HCT116 (cell line): ENCODE measurements around the gene NFAT5. TPM values are rescaled to one million over a fixed set of nuclear protein-coding genes. Genes with fewer than 3 reads are reported as not detected.

Experiments used
- ATAC-seq: fragments of 200-7000 bp; cut with Tn5 transposase; 2 replicates; pipeline ENCODE4 v1.9.1; 2020; ENCODE audit warnings: mild to moderate bottlenecking, moderate library complexity
- BruUV-seq: library from RNA; stranded (reverse); fragments of 400-500 nt; replicated peaks from 2 replicates; lab custom pipeline; 2021; lab: Mats Ljungman, UMichigan
- CTCF ChIA-PET: fragments of 300-600 bp; sonication (Branson Sonifier 250); formaldehyde crosslinking; loops from one replicate; lab custom pipeline; 2021; ENCODE audit warnings: antibody characterized with exemption; lab: Charles Lee
- POLR2A ChIA-PET: fragments of 300-600, 350-600 bp; sonication (Branson Sonifier 250); formaldehyde crosslinking; loops from one replicate; lab custom pipeline; 2021; ENCODE audit warnings: antibody characterized with exemption; lab: Charles Lee
- RAD21 ChIA-PET, 2 experiments: fragments of 300-600 bp; sonication (Branson Sonifier 250); formaldehyde crosslinking; loops; one replicate each; lab custom pipeline; 2023; ENCODE audit warnings: low total read pairs in 2 of 2; ENCODE audit not compliant: uncharacterized antibody in 2 of 2, unreplicated experiment in 2 of 2, low non-redundant PET in 1 of 2; lab: Charles Lee
- DNase-seq: peaks from one replicate; pipeline ENCODE4 v3.0.0-alpha.2; 2010; ENCODE audit warnings: low read depth, low spot score
- H2AFZ ChIP-seq: fragments of 200-600 bp; shearing (Covaris generic), sonication (generic); 2 replicates; pipeline ENCODE4 v1.6.1; 2017; ENCODE audit warnings: low read depth, mixed run types, mixed read lengths, antibody characterized with exemption, low read length; ENCODE audit not compliant: poor library complexity, severe bottlenecking
- H3K27ac ChIP-seq: 2 replicates; pipeline ENCODE4 v1.5.1; 2012; ENCODE audit warnings: low read depth, low read length
- H3K27me3 ChIP-seq: fragments of 200-600 bp; sonication (generic); 2 replicates; pipeline ENCODE4 v1.6.1; 2016; ENCODE audit warnings: mixed run types, low read length, mixed read lengths; ENCODE audit not compliant: insufficient read depth
- H3K36me3 ChIP-seq, 2 experiments: fragments of 200-500 bp in 1 of 2; fragments of 200-600 bp in 1 of 2; sonication (Bioruptor generic) in 1 of 2; sonication (generic) in 1 of 2; 2 replicates each; pipeline versions ENCODE4 v1.5.1 to v1.6.1; 2014 to 2016; ENCODE audit warnings: low read length in 2 of 2, inconsistent platforms in 1 of 2, mixed read lengths in 1 of 2, mixed run types in 1 of 2; ENCODE audit not compliant: insufficient read depth in 2 of 2, control insufficient read depth in 1 of 2
- H3K4me1 ChIP-seq, 2 experiments: fragments of 200-600 bp in 1 of 2; sonication (generic) in 1 of 2; 2 replicates each; pipeline versions ENCODE4 v1.5.1 to v1.6.1; 2012 to 2017; ENCODE audit warnings: low read length in 2 of 2, inconsistent platforms in 1 of 2, mild to moderate bottlenecking in 1 of 2, mixed read lengths in 1 of 2, mixed run types in 1 of 2, moderate library complexity in 1 of 2; ENCODE audit not compliant: insufficient read depth in 2 of 2, control insufficient read depth in 1 of 2
- H3K4me2 ChIP-seq: fragments of 200-600 bp; sonication (generic); 2 replicates; pipeline ENCODE4 v1.6.1; 2017; ENCODE audit warnings: mixed run types, low read length, mixed read lengths
- H3K4me3 ChIP-seq, 2 experiments: fragments of 200-600 bp in 1 of 2; sonication (generic) in 1 of 2; replicated peaks in 1 of 2; 2 replicates each; pipeline ENCODE4 v1.5.1; 2011 to 2016; ENCODE audit warnings: low read length in 2 of 2, control low read depth in 1 of 2, low read depth in 1 of 2, mild to moderate bottlenecking in 1 of 2, mixed read lengths in 1 of 2, mixed run types in 1 of 2
- H3K79me2 ChIP-seq: fragments of 200-600 bp; sonication (generic); 2 replicates; pipeline ENCODE4 v1.6.1; 2017; ENCODE audit warnings: mild to moderate bottlenecking, mixed run types, low read length, moderate library complexity, mixed read lengths; ENCODE audit not compliant: insufficient read depth
- H3K9ac ChIP-seq: fragments of 200-600 bp; sonication (generic); 2 replicates; pipeline ENCODE4 v1.6.1; 2016; ENCODE audit warnings: low read length, mixed read lengths
- H3K9me2 ChIP-seq: fragments of 200-600 bp; sonication (generic), shearing (Covaris generic); 2 replicates; pipeline ENCODE4 v1.6.1; 2017; ENCODE audit warnings: mixed run types, mild to moderate bottlenecking, moderate library complexity; ENCODE audit not compliant: insufficient read depth
- H3K9me3 ChIP-seq, 2 experiments: fragments of 200-500 bp in 1 of 2; fragments of 200-600 bp in 1 of 2; sonication (Bioruptor generic) in 1 of 2; sonication (generic) in 1 of 2; 2 replicates each; pipeline ENCODE4 v1.6.1; 2014 to 2017; ENCODE audit warnings: low read length in 2 of 2, mixed read lengths in 2 of 2, inconsistent platforms in 1 of 2, low read depth in 1 of 2, mild to moderate bottlenecking in 1 of 2, mixed run types in 1 of 2, moderate library complexity in 1 of 2; ENCODE audit not compliant: control insufficient read depth in 1 of 2, insufficient read depth in 1 of 2
- H4K20me1 ChIP-seq: fragments of 200-600 bp; sonication (generic), shearing (Covaris generic); 2 replicates; pipeline ENCODE4 v1.6.1; 2017; ENCODE audit warnings: mixed run types, mild to moderate bottlenecking, moderate library complexity; ENCODE audit not compliant: insufficient read depth
- ELF1 ChIP-seq: IDR thresholded peaks from 2 replicates; pipeline ENCODE4 v1.6.1; 2012; ENCODE audit warnings: low read depth, borderline replicate concordance
- EZH2 ChIP-seq: fragments of 200-600 bp; sonication (generic); IDR thresholded peaks from 2 replicates; pipeline ENCODE4 v1.6.1; 2017; ENCODE audit warnings: antibody characterized with exemption, mixed run types
- EZH2phosphoT487 ChIP-seq: fragments of 200-600 bp; IDR thresholded peaks from 2 replicates; pipeline ENCODE4 v1.6.1; 2018; ENCODE audit warnings: antibody characterized with exemption, borderline replicate concordance
- FOSL1 ChIP-seq: IDR thresholded peaks from 2 replicates; pipeline ENCODE4 v1.6.1; 2012; ENCODE audit warnings: low read depth
- POLR2AphosphoS5 ChIP-seq: IDR thresholded peaks from 2 replicates; pipeline ENCODE4 v1.6.1; 2011; ENCODE audit warnings: mild to moderate bottlenecking, low read depth, low read length, moderate library complexity
- SIN3A ChIP-seq: IDR thresholded peaks from 2 replicates; pipeline ENCODE4 v1.6.1; 2012; ENCODE audit warnings: low read depth
- SP1 ChIP-seq: IDR thresholded peaks from 2 replicates; pipeline ENCODE4 v1.6.1; 2012; ENCODE audit warnings: low read depth
- TCF7L2 ChIP-seq: IDR thresholded peaks from 2 replicates; pipeline ENCODE4 v1.7.0; 2011; ENCODE audit warnings: borderline replicate concordance, inconsistent platforms; ENCODE audit not compliant: insufficient read depth, insufficient read length; ENCODE audit errors: extremely low read depth
- ZNF274 ChIP-seq: fragments of 200-500 bp; sonication (Bioruptor generic); IDR thresholded peaks from 2 replicates; pipeline ENCODE4 v1.6.1; 2014; ENCODE audit warnings: mild to moderate bottlenecking, low read depth, low read length, inconsistent platforms
- intact Hi-C: fragments of 100-400 bp; cut with micrococcal nuclease; formaldehyde crosslinking; loops from 2 replicates; pipeline ENCODE4 v1.10.0; 2022
- total RNA-seq: library from RNA; stranded (reverse); gene quantifications from one replicate; pipeline ENCODE4 v1.2.1, GENCODE V29; 2021; ENCODE audit not compliant: unreplicated experiment
- TF ChIP-seq, protein P1 (sequence below): IDR thresholded peaks from 2 replicates; pipeline ENCODE4 v1.6.1; 2011; ENCODE audit warnings: mild to moderate bottlenecking, low read length, moderate library complexity; ENCODE audit not compliant: insufficient replicate concordance; ENCODE audit errors: extremely low read depth
- TF ChIP-seq, protein P2 (sequence below), 3 experiments: fragments of 200-600 bp in 1 of 3; sonication (generic) in 1 of 3; IDR thresholded peaks in 2 of 3; conservative IDR thresholded peaks in 1 of 3; 2 replicates each; pipeline ENCODE4 v1.5.1; 2012 to 2017; ENCODE audit warnings: low read depth in 2 of 3, low read length in 2 of 3, antibody characterized with exemption in 1 of 3, borderline replicate concordance in 1 of 3, control low read depth in 1 of 3, mild to moderate bottlenecking in 1 of 3, mixed read lengths in 1 of 3, mixed run types in 1 of 3, moderate library complexity in 1 of 3; ENCODE audit not compliant: insufficient read depth in 1 of 3
- TF ChIP-seq, protein P3 (sequence below): IDR thresholded peaks from 2 replicates; pipeline ENCODE4 v1.6.1; 2012; ENCODE audit warnings: low read depth
- TF ChIP-seq, protein P4 (sequence below): IDR thresholded peaks from 2 replicates; pipeline ENCODE4 v1.6.1; 2012
- TF ChIP-seq, protein P5 (sequence below): IDR thresholded peaks from 2 replicates; pipeline ENCODE4 v1.6.1; 2012

The NFAT5 gene
- total RNA-seq, 1 experiment from 2014 or later: 67.4 TPM

DNA sequence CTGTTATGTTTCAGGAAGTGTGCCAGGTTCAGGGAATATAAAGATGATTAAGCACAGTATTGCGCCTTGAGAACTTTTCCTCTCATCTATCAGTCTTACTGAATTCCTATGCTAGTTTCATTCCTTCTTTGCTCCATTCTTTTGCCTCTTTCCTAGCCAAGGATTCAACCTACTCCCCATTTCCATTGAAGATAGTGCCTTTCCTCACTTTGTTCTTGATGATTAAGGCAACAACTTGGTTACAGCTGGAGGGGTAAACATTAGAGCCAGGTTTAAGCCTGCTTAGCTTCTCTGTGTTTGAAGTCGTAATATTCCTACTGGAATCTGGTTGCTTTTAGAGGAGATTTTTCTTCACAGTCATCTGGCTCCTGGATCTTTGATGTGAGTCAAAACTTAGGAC, 85.5 kb downstream of the NFAT5 start:
- RAD21 ChIA-PET: interaction anchor here in 1 of 2 experiments (0.7 kb wide), 1 partner anchor 144 kb away, joined by 4 read pairs; no protein-coding TSS in a partner anchor
- CTCF ChIA-PET: no interaction called here
- peaks cover 54 to 71% of the 10 kb centered on the region in 2 experiments for H3K36me3 ChIP-seq

More for the DNA sequence above, 85.5 kb downstream of the NFAT5 start:
- Histone ChIP-seq H3K9ac (no peak overlapping the region), H3K27ac (no peak overlapping the region), H3K27me3 (no peaks in the 10 kb centered on the region), H3K4me2 (no peak overlapping the region), H3K79me2 (peaks cover 96% of the 10 kb centered on the region)
- no peak for ATAC-seq
- DNase-seq: no peak
- TF ChIP-seq, protein P1, sequence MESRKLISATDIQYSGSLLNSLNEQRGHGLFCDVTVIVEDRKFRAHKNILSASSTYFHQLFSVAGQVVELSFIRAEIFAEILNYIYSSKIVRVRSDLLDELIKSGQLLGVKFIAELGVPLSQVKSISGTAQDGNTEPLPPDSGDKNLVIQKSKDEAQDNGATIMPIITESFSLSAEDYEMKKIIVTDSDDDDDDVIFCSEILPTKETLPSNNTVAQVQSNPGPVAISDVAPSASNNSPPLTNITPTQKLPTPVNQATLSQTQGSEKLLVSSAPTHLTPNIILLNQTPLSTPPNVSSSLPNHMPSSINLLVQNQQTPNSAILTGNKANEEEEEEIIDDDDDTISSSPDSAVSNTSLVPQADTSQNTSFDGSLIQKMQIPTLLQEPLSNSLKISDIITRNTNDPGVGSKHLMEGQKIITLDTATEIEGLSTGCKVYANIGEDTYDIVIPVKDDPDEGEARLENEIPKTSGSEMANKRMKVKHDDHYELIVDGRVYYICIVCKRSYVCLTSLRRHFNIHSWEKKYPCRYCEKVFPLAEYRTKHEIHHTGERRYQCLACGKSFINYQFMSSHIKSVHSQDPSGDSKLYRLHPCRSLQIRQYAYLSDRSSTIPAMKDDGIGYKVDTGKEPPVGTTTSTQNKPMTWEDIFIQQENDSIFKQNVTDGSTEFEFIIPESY: no peak
- no peak for TF ChIP-seq POLR2AphosphoS5
- no peak for TF ChIP-seq EZH2phosphoT487
- TF ChIP-seq, protein P2, sequence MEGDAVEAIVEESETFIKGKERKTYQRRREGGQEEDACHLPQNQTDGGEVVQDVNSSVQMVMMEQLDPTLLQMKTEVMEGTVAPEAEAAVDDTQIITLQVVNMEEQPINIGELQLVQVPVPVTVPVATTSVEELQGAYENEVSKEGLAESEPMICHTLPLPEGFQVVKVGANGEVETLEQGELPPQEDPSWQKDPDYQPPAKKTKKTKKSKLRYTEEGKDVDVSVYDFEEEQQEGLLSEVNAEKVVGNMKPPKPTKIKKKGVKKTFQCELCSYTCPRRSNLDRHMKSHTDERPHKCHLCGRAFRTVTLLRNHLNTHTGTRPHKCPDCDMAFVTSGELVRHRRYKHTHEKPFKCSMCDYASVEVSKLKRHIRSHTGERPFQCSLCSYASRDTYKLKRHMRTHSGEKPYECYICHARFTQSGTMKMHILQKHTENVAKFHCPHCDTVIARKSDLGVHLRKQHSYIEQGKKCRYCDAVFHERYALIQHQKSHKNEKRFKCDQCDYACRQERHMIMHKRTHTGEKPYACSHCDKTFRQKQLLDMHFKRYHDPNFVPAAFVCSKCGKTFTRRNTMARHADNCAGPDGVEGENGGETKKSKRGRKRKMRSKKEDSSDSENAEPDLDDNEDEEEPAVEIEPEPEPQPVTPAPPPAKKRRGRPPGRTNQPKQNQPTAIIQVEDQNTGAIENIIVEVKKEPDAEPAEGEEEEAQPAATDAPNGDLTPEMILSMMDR (IDR thresholded peaks at IDR 0.05 in 2 of 3, conservative IDR thresholded peaks at IDR 0.05 in 1 of 3; ENCODE audit: borderline replicate concordance in 1 of 3, insufficient read depth in 1 of 3, low read depth in 2 of 3, low read length in 2 of 3): no peak
- TF ChIP-seq, protein P3, sequence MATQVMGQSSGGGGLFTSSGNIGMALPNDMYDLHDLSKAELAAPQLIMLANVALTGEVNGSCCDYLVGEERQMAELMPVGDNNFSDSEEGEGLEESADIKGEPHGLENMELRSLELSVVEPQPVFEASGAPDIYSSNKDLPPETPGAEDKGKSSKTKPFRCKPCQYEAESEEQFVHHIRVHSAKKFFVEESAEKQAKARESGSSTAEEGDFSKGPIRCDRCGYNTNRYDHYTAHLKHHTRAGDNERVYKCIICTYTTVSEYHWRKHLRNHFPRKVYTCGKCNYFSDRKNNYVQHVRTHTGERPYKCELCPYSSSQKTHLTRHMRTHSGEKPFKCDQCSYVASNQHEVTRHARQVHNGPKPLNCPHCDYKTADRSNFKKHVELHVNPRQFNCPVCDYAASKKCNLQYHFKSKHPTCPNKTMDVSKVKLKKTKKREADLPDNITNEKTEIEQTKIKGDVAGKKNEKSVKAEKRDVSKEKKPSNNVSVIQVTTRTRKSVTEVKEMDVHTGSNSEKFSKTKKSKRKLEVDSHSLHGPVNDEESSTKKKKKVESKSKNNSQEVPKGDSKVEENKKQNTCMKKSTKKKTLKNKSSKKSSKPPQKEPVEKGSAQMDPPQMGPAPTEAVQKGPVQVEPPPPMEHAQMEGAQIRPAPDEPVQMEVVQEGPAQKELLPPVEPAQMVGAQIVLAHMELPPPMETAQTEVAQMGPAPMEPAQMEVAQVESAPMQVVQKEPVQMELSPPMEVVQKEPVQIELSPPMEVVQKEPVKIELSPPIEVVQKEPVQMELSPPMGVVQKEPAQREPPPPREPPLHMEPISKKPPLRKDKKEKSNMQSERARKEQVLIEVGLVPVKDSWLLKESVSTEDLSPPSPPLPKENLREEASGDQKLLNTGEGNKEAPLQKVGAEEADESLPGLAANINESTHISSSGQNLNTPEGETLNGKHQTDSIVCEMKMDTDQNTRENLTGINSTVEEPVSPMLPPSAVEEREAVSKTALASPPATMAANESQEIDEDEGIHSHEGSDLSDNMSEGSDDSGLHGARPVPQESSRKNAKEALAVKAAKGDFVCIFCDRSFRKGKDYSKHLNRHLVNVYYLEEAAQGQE: no peak
- no peak for TF ChIP-seq FOSL1
- TF ChIP-seq ZNF274: no peak
- TF ChIP-seq, protein P4, sequence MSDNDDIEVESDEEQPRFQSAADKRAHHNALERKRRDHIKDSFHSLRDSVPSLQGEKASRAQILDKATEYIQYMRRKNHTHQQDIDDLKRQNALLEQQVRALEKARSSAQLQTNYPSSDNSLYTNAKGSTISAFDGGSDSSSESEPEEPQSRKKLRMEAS: no peak
- TF ChIP-seq SIN3A: no peak
- no peak for TF ChIP-seq SP1
- TF ChIP-seq, protein P5, sequence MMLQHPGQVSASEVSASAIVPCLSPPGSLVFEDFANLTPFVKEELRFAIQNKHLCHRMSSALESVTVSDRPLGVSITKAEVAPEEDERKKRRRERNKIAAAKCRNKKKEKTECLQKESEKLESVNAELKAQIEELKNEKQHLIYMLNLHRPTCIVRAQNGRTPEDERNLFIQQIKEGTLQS: no peak
- no peak for TF ChIP-seq EZH2
- no peak for TF ChIP-seq TCF7L2
- no peak for TF ChIP-seq ELF1
- TF ChIP-seq, all 23 proteins: peak for 0
- no peaks in the 10 kb centered on the region; the same call in 1 of the 2 replicates for H4K20me1 ChIP-seq
- H3K4me3 ChIP-seq: no peak overlapping the region
- POLR2A ChIA-PET: no interaction called here
- H3K4me1 ChIP-seq: no peaks in the 10 kb centered on the region
- BruUV-seq: no TSS peak
- no peaks in the 10 kb centered on the region for H3K9me3 ChIP-seq
- intact Hi-C loops: no loop called here
- H3K9me2 ChIP-seq: no peaks in the 10 kb centered on the region
- H2AFZ ChIP-seq: no peak overlapping the region
